HEK293 (cell line): ENCODE data around the gene TMX3.
A peak's percentile ranks its signal among the peaks of the same experiment; 100 is the strongest.

ENCODE experiments used
- ATF2 ChIP-seq: fragments of 450-650 bp; formaldehyde crosslinking; IDR thresholded peaks from 2 replicates; pipeline ENCODE4 v1.5.1; 2016; ENCODE audit warnings: missing biosample characterization, missing genetic modification characterization, low read depth
- CTCF ChIP-seq: fragments of 450-650 bp; formaldehyde crosslinking; IDR thresholded peaks from 2 replicates; pipeline ENCODE4 v1.5.1; 2016; ENCODE audit warnings: missing biosample characterization, missing genetic modification characterization
- MYNN ChIP-seq: fragments of 450-650 bp; formaldehyde crosslinking; IDR thresholded peaks from 2 replicates; pipeline ENCODE4 v1.5.1; 2016; ENCODE audit warnings: missing biosample characterization, missing genetic modification characterization, borderline replicate concordance
- MZF1 ChIP-seq: fragments of 450-650 bp; formaldehyde crosslinking; IDR thresholded peaks from 2 replicates; pipeline ENCODE4 v1.5.1; 2017; ENCODE audit warnings: missing biosample characterization, missing genetic modification characterization, borderline replicate concordance
- PATZ1 ChIP-seq: fragments of 450-650 bp; formaldehyde crosslinking; IDR thresholded peaks from 2 replicates; pipeline ENCODE4 v1.5.1; 2016; ENCODE audit warnings: missing biosample characterization, missing genetic modification characterization
- PRDM10 ChIP-seq: fragments of 450-650 bp; formaldehyde crosslinking; IDR thresholded peaks from 2 replicates; pipeline ENCODE4 v1.5.1; 2016; ENCODE audit warnings: missing biosample characterization, missing genetic modification characterization
- SALL2 ChIP-seq: fragments of 450-650 bp; formaldehyde crosslinking; IDR thresholded peaks from 2 replicates; pipeline ENCODE4 v1.5.0; 2017; ENCODE audit warnings: missing biosample characterization, mild to moderate bottlenecking, missing genetic modification characterization, borderline replicate concordance
- YY1 ChIP-seq: fragments of 450-650 bp; formaldehyde crosslinking; IDR thresholded peaks from 2 replicates; pipeline ENCODE4 v1.5.1; 2018; ENCODE audit warnings: missing biosample characterization, missing genetic modification characterization
- ZNF366 ChIP-seq: fragments of 450-650 bp; formaldehyde crosslinking; conservative IDR thresholded peaks from 2 replicates; pipeline ENCODE4 v1.5.1; 2016; ENCODE audit warnings: missing biosample characterization, missing genetic modification characterization
- ZNF488 ChIP-seq: fragments of 450-650 bp; formaldehyde crosslinking; IDR thresholded peaks from 2 replicates; pipeline ENCODE4 v1.5.1; 2016; ENCODE audit warnings: missing biosample characterization, missing genetic modification characterization
- ZNF555 ChIP-seq: fragments of 450-650 bp; formaldehyde crosslinking; conservative IDR thresholded peaks from 2 replicates; pipeline ENCODE4 v1.5.1; 2017; ENCODE audit warnings: missing biosample characterization, mild to moderate bottlenecking, missing genetic modification characterization, inconsistent platforms
- ZNF692 ChIP-seq: fragments of 450-650 bp; formaldehyde crosslinking; IDR thresholded peaks from 2 replicates; pipeline ENCODE4 v1.5.1; 2016; ENCODE audit warnings: missing biosample characterization, missing genetic modification characterization

- TF ChIP-seq CTCF (tag by site-specific recombination) (no peak), ZNF366 (tag by site-specific recombination) (0 out of 2 replicates have a peak, but pooled peaks have one; percentile 18), ZNF555 (tag by site-specific recombination) (no peak), MZF1 (no peak), MYNN (tag by site-specific recombination) (no peak), ATF2 (tag by site-specific recombination) (peak; percentile 55; the same call in 1 of the 2 replicates), YY1 (no peak), ZNF488 (tag by site-specific recombination) (no peak), ZNF692 (tag by site-specific recombination) (no peak), SALL2 (tag by site-specific recombination) (no peak), PATZ1 (tag by site-specific recombination) (no peak), PRDM10 (no peak)
Observed at GRCh38 chr18:68699043-68699442, 15.9 kb downstream of the TMX3 start.
